LNCaP clone FGC (cell line): ENCODE measurements around the gene KPNA3.

Experiments
- DNase-seq: peaks from one replicate; pipeline ENCODE4 v3.0.0-alpha.2; 2011; ENCODE audit warnings: low read depth
- H3K4me3 ChIP-seq: 2 replicates; pipeline ENCODE4 v1.5.1; 2011; ENCODE audit warnings: mild to moderate bottlenecking, low read depth, low read length, control low read depth
- TF ChIP-seq, protein P1 (sequence below): IDR thresholded peaks from 2 replicates; pipeline ENCODE4 v1.5.1; 2012; ENCODE audit warnings: mild to moderate bottlenecking; ENCODE audit not compliant: control insufficient read depth, insufficient read depth; ENCODE audit errors: extremely low read depth

Gene KPNA3

DNA sequence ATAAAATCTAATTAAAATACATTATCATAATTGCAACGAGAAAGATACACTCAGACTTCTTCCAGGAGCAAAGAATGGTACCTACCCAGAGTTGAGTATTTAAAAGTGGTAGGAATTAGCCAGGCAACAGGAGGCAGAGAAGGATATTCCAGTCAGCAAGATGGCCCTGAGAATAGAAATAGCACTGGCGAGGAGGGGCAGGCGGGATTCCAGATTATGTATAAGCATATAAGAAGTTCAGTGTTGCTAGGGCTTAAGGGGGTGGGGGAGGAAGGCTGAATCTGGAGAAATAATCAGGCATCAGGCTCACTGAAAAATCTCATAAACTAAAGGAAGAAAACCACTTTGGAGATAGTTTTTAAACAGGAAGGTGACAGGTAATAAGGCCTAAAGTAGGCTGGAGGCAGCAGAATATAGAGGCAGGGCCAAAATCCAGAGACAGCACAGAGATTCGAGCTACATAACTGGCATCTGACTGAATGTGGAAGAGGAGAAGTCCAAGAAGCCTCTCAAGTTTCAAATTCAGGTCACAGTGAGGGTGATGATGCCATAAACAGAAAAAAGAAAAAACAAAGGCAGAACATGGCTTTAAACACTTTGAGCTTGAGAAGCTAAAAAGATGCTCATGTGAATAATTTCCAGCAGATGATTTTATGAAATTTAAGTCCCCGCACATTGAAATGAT is 7.5 kb downstream of the KPNA3 start:
- no peak for DNase-seq
- no peak overlapping the region for H3K4me3 ChIP-seq
- TF ChIP-seq, protein P1, sequence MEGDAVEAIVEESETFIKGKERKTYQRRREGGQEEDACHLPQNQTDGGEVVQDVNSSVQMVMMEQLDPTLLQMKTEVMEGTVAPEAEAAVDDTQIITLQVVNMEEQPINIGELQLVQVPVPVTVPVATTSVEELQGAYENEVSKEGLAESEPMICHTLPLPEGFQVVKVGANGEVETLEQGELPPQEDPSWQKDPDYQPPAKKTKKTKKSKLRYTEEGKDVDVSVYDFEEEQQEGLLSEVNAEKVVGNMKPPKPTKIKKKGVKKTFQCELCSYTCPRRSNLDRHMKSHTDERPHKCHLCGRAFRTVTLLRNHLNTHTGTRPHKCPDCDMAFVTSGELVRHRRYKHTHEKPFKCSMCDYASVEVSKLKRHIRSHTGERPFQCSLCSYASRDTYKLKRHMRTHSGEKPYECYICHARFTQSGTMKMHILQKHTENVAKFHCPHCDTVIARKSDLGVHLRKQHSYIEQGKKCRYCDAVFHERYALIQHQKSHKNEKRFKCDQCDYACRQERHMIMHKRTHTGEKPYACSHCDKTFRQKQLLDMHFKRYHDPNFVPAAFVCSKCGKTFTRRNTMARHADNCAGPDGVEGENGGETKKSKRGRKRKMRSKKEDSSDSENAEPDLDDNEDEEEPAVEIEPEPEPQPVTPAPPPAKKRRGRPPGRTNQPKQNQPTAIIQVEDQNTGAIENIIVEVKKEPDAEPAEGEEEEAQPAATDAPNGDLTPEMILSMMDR, result no peak

DNA sequence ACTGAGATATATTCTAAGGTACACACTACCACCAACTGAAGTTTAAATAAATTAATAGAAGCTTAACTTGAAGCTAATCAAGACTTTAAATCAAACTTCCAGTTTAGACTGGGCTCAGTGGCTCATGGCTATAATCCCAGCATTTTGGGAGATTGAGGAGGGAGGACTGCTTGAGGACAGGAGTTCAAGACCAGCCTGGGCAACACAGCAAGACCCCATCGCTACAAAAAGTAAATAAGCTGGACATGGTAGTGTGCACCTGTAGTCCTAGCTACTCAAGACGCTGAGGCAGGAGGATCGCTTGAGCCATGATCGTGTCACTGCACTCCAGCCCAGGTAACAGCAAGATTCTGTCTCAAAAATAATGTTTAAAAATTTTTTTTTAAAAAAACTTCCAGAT is 8.6 kb downstream of the KPNA3 start:
- H3K4me3 ChIP-seq, result no peak overlapping the region
- TF ChIP-seq, protein P1, result no peak

DNA sequence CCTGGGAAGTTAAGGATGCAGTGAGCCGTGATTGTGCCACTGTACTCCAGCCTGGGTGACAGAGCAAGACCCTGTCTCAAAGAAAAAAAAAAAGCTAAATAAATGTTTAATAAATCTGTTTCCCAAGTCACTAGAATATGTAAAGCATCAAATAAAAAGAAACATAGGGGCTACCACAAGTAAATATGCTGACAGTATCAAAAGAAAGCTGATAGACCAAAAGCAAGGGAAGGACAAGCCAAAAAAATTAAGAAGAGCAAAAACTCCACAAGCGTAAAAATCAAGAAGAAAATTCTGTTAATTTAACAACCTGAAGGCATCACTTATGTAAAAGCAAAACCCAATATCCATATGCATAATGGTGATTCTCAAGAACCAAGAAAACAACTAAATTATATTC is 9.7 kb downstream of the KPNA3 start:
- TF ChIP-seq, protein P1, result no peak
- H3K4me3 ChIP-seq, result no peak overlapping the region
- no peak for DNase-seq

More for the DNA sequence above, 8.6 kb downstream of the KPNA3 start:
- no peak for DNase-seq

DNA sequence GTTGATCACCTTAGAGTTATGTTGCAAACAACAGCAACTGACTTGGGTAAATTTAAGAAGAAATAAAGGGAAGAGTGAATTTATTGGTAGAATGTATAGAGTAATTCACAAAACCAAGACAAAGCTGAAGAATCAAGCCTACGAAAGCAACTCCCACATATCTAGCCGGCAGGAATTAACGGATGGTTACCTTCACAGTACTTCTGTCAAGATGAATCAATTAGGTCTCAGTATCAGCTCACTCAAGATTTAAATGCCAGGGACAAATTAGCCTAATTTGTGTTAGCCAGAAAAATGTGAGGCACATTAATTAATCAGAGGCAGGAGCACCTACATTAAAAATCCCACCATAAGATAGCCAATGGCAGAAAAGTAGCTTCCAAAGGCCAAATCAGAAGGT is 10.7 kb downstream of the KPNA3 start:
- DNase-seq, result no peak
- no peak overlapping the region for H3K4me3 ChIP-seq
- TF ChIP-seq, protein P1, result no peak

DNA sequence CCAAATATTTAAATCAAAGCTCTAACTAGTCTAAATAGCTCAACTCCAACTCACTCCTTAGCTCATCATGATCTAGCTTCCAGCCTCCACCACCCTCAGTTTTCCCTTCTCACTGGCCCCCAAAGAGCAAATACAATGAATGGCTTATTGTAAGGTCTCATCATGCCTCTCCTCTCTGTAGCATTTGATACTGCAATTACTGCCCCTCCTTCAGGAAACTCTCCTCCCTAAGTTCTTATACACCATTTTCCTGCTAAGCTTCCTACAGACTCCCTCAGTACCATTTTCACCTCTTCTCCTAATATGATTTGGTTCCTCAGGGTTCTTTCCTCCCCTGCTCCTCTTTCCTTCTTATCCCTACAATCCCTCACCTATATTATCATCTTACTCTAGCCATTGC is 12.8 kb downstream of the KPNA3 start:
- no peak for DNase-seq
- TF ChIP-seq, protein P1, result no peak
- no peak overlapping the region for H3K4me3 ChIP-seq

DNA sequence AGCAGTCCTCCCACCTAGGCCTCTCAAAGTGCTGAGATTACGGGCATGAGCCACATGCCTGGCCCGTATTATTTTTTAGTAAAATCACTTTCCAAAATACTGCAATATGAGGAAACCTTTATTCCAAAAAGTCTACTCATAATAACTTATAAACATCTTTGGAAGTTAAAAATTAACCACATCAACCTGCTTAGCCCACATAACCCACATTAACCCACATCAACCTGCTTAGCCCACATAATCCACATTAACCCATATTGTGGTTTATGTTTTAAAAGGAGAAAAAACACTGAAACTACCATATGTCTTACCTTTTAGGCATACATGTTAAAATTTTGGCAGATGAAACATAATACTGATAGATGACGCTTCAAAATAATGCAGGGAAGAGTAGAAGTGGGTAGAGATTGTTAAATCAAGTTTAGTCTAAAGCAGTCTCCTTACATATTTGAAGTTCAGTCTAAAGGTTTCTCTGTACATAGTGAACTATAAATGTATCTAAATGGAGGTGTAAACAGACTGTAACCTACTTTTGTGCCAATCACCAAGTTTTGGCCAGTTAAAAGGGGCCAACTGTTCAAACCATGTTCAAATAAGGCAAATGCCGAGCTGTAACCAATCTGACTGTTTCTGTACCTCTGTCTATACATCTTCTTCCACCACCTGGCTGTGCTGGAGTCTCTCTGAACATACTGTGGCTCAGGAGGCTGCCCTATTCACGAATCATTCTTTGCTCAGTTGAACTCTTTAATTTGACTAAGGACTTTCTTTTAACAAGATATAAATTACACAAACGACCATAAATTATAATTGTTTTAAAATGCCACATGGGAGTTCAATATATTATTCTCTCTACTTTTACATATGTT is 14.5 kb downstream of the KPNA3 start:
- TF ChIP-seq, protein P1, result no peak
- H3K4me3 ChIP-seq, result no peak overlapping the region
- DNase-seq, result no peak

DNA sequence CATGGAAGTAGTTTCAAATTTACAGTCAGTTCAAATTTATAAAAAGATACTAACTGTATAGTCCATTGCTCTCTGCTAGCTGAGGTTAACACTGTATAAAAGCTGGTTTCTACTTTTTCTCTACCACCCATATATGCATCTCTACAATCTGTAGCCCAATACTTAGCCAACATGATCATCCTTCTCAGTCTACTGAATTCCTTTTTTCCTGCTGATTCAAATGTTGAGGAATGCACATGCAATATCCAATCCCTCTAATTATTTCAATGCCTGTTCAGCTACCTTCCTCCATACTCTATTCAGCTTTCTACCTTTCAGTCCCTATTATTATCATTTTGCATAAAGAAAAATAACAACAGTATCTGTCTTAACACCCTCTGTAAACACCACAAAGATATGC is 15.6 kb downstream of the KPNA3 start:
- no peak for DNase-seq
- TF ChIP-seq, protein P1, result no peak

More for the DNA sequence above, 15.6 kb downstream of the KPNA3 start:
- H3K4me3 ChIP-seq, result no peak overlapping the region
